ENCODE measurements around the gene ESAM. TPM values are rescaled to one million over a fixed set of nuclear protein-coding genes. Genes with fewer than 3 reads are reported as not detected.
A peak's percentile ranks its signal among the peaks of the same experiment; 100 is the strongest.

The ESAM gene
- total and polyA plus RNA-seq, 5 donors, result 31.2 to 51.8 (median 43.6) TPM

DNA sequence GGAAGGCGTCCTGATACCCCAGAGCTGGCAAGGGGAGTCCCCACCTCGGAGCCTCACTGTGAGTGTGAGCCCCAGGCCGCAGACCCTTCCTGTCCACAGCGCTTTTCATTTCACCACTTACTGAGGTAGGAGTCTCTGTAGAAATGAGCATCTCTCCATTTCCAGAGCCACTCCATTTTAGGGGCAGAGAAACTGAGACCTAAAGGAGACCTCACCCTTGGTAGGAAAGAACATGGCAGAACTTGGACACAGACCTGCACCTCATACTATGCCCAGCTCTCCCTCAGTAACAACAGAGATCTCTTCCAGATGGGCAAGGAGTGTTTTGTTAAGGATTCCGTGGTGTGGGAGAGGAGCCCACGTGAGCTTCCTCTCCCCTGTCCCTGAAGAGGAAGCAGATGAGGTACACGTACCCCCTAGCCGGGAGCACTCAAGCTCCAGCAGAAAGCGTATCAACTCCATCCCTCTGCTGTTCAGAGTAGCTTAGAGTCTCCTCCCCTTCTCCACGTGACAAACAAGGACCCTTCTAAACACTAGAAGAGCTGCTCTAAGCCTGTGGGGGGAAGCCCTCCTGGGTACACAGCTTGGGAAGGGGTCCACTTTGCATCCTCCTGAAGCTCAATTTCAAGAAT lies 9.5 kb downstream of the ESAM start:
- DNase-seq, result no peak
- 44% methylated on average over 10 of the region's 10 CpGs for WGBS
- H3K9me3 ChIP-seq (ENCODE audit: control insufficient read depth, low read length), result no peaks in the 10 kb centered on the region
- H3K27me3 ChIP-seq (ENCODE audit: control insufficient read depth, insufficient read depth), result no peaks in the 10 kb centered on the region
- no peak for ATAC-seq
- H3K4me1 ChIP-seq (ENCODE audit: control insufficient read depth, insufficient read depth, low read length), result peaks cover 2% of the 10 kb centered on the region
- H3K27ac ChIP-seq (ENCODE audit: low read length), result no peak overlapping the region
- intact Hi-C loops (cut with DNase I), result no loop called here
- no peak overlapping the region for H3K4me3 ChIP-seq (ENCODE audit: low read length)

DNA sequence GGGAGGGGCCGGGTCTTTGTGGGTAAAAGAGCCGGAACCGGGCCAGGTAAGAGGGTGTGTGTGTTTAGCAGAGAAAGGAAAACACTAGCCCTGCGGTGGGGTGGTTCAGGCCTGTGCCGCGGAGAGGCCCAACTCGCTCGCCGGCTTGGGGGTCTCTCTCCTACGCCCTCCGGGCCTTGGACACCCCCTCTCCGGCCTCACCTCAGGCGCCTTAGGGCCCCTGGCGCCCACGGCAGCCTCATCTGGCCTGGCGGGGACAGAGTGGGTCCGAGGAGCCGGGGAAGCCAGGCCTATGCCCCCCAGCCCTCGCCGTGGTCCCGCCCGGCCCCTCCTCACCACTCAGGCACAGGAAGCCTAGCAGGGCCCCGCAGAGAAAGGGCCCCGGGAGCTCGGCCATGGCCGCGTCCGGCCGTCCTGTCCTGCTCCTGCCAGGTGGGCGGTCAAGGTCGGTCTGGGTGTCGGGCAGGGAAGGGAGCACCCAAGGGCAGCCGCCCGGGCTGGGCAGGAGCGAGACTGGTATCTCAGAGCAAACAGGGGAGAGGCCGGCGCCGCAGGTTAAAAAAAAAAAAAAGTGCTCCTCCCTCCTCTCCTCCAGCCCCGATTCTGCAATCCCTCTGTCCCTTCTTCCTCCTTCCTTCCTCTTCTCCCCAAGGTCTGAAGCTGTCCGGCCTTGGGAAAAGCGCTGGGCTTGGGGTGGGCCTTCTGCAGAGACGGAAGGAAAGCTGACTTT lies 10.2 kb downstream of the ESAM start, which contains the start of gene VSIG2:
Gene VSIG2, minus strand, starts transcription at position 515 of the 730 bp plus-strand sequence. Its CDS starts 118 bp downstream, at position 397.
- Histone ChIP-seq H3K4me1 (ENCODE audit: control insufficient read depth, insufficient read depth, low read length) (peaks cover 7% of the 10 kb centered on the region), H3K4me3 (ENCODE audit: low read length) (no peak within 1 kb of the TSS), H3K9me3 (ENCODE audit: control insufficient read depth, low read length) (no peaks in the 10 kb centered on the region), H3K27ac (ENCODE audit: low read length) (no peak within 1 kb of the TSS), H3K27me3 (ENCODE audit: control insufficient read depth, insufficient read depth) (no peaks in the 10 kb centered on the region)
- DNase-seq, result peak in 2 of 3 donors; percentile 50 to 65
- WGBS, result 42% methylated on average over 42 of the region's 42 CpGs
- intact Hi-C loops (cut with DNase I), result no loop called here
- ATAC-seq, result peak in 1 of 2 donors; percentile 2

DNA sequence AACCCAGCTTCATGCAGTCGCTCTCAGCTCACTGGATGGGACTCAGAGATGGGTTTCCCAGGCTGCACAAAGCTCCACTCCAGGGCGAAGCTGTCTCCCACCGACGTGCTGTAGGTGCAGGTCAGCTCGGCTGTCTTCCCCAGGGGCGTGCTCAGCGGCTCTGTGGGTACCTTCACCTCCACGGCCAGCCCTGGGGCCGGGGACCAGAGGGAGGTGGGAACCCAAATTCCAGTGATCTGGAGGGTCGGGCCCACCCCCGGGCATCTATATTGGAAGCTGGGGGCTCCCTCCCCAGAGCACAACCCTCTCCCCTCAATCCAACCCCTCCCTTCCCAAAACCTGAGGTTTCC lies 10.7 kb downstream of the ESAM start:
- no peak overlapping the region for H3K27ac ChIP-seq (ENCODE audit: low read length)
- H3K4me3 ChIP-seq (ENCODE audit: low read length), result no peak overlapping the region
- H3K4me1 ChIP-seq (ENCODE audit: control insufficient read depth, insufficient read depth, low read length), result peaks cover 7% of the 10 kb centered on the region
- H3K9me3 ChIP-seq (ENCODE audit: control insufficient read depth, low read length), result no peaks in the 10 kb centered on the region
- DNase-seq, result no peak
- intact Hi-C loops (cut with DNase I), result no loop called here
- no peak for ATAC-seq
- no peaks in the 10 kb centered on the region for H3K27me3 ChIP-seq (ENCODE audit: control insufficient read depth, insufficient read depth)
- WGBS, result 45% methylated on average over 11 of the region's 11 CpGs

DNA sequence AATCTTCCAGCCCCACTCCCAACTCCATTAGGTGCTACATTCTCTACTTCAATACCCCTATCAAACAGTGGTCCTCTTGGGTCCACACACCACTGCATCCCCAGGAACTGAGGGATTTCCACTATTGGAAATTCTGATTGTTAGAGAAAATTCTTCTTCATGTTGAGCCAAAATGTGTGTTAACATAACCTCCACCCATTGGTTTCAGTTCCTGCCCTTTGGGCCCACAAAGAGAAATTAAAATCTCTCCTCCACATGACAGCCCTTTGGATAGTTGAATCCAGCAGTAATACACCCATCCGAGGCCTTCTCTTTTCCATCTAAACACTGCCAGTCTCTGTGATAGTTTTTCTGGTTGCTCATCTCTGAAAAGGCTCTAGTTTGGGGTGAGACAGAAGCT lies 12.2 kb downstream of the ESAM start:
- no peak for ATAC-seq
- Histone ChIP-seq H3K27ac (ENCODE audit: low read length) (no peak overlapping the region), H3K4me1 (ENCODE audit: control insufficient read depth, insufficient read depth, low read length) (peaks cover 7% of the 10 kb centered on the region), H3K27me3 (ENCODE audit: control insufficient read depth, insufficient read depth) (no peaks in the 10 kb centered on the region), H3K9me3 (ENCODE audit: control insufficient read depth, low read length) (no peaks in the 10 kb centered on the region), H3K4me3 (ENCODE audit: low read length) (no peak overlapping the region)
- no peak for DNase-seq
- 50% methylated on average over 1 of the region's 1 CpG for WGBS
- intact Hi-C loops (cut with DNase I), result no loop called here

DNA sequence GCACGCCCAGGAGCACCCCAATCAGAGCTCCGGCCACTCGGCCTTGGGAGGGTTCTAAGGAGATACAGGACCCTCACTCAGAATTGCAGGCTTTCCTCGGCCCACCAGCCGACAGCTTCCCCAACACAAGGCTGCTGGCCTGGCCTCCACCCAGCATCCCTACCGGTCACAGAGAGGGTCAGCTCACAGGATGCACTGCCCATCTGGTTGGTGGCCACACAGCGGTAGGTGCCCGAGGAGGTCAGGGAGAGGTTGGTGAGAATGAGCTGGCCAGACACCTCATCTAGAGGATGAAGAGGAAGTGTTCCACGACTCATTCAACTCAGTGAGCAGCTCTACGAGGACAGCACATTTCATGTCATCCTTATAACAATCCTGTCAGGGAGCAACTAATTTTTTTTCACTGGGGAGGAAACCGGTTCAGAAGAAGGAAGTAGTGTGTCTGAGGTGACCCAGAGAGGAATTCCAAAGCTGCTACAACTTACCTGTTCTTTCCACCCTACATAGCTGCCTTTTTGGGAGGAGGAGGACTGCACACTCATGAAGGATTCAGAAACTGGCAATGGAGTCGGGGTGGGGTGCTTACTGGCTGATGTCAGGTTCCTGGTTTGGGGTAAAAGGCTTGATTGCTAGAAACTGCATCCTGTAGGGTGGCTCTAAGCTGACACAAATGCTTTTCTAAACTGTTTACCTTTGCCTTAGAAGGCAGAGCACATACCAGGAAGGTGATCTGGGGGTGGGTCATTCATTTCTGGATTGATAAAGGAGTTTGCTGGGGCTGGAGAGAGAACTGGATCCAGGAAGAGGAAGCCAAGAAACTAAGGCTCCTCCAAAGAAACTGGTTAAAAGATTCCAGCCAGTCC lies 13.4 kb downstream of the ESAM start:
- intact Hi-C loops (cut with DNase I), result no loop called here
- peak in 1 of 2 donors; percentile 33 for ATAC-seq
- no peaks in the 10 kb centered on the region for H3K27me3 ChIP-seq (ENCODE audit: control insufficient read depth, insufficient read depth)

GRCh38 chr11:124748100-124748418 lies 14.0 kb downstream of the ESAM start:
- H3K4me1 ChIP-seq (ENCODE audit: control insufficient read depth, insufficient read depth, low read length), result peaks cover 7% of the 10 kb centered on the region
- intact Hi-C loops (cut with DNase I), result no loop called here
- H3K4me3 ChIP-seq (ENCODE audit: low read length), result no peak overlapping the region
- WGBS, result 45% methylated on average over 7 of the region's 7 CpGs
- no peaks in the 10 kb centered on the region for H3K9me3 ChIP-seq (ENCODE audit: control insufficient read depth, low read length)
- DNase-seq, result no peak
- ATAC-seq, result no peak
- H3K27me3 ChIP-seq (ENCODE audit: control insufficient read depth, insufficient read depth), result no peaks in the 10 kb centered on the region
- no peak overlapping the region for H3K27ac ChIP-seq (ENCODE audit: low read length)

More for the DNA sequence above, 13.4 kb downstream of the ESAM start:
- Histone ChIP-seq H3K4me1 (ENCODE audit: control insufficient read depth, insufficient read depth, low read length) (peaks cover 7% of the 10 kb centered on the region), H3K4me3 (ENCODE audit: low read length) (no peak overlapping the region), H3K9me3 (ENCODE audit: control insufficient read depth, low read length) (no peaks in the 10 kb centered on the region), H3K27ac (ENCODE audit: low read length) (peak overlapping the region; percentile 13)
- DNase-seq, result peak in 1 of 3 donors; percentile 49
- 27% methylated on average over 12 of the region's 12 CpGs for WGBS

DNA sequence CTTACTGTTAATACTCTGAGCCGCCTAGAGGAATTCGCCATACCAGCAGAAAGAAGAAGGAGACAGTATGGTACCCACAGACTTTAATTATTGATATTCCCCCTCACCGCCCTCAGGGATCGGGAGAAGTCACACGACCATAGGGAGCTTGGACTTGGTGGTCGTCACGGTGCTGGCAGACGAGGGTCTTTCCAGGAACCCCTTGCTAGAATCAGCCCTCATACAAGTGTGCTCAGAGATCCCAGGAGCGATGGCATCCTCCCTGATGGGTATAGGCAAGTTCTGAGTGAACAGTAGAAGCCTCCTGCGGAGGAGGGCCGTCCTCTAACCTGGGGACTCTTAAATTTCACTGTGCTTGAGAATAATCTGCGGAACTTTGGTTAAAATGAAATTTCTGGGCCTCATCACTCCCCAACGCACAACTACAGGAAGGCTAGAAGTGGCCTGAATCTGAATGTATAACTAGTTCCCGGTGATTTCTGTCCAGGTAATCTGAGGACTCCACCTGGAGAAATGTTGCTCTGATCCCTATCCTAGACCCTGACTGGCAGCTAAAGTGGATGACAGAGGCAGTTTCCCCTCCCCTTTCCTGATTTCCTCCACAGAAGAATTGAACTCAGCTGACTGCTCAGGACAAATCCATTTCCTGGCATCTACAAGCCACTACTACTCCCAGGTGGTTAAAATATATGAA lies 14.5 kb downstream of the ESAM start:
- Histone ChIP-seq H3K4me1 (ENCODE audit: control insufficient read depth, insufficient read depth, low read length) (peaks cover 7% of the 10 kb centered on the region), H3K27ac (ENCODE audit: low read length) (peak overlapping the region; percentile 42), H3K9me3 (ENCODE audit: control insufficient read depth, low read length) (no peaks in the 10 kb centered on the region), H3K27me3 (ENCODE audit: control insufficient read depth, insufficient read depth) (no peaks in the 10 kb centered on the region), H3K4me3 (ENCODE audit: low read length) (no peak overlapping the region)
- ATAC-seq (no peak), DNase-seq (no peak)
- intact Hi-C loops (cut with DNase I), result no loop called here
- WGBS, result 56% methylated on average over 14 of the region's 14 CpGs

- WGBS, result 11% methylated on average over 37 of the region's 37 CpGs
- intact Hi-C loops (cut with DNase I), result no loop called here
- ATAC-seq (peak; percentile 83 to 86), DNase-seq (peak; percentile 72 to 89 (median 88))
- H3K27ac ChIP-seq (ENCODE audit: low read length), result peak overlapping the region; percentile 16
- H3K4me3 ChIP-seq (ENCODE audit: low read length), result peak overlapping the region; percentile 32
- H3K27me3 ChIP-seq (ENCODE audit: control insufficient read depth, insufficient read depth), result no peaks in the 10 kb centered on the region
- H3K9me3 ChIP-seq (ENCODE audit: control insufficient read depth, low read length), result no peaks in the 10 kb centered on the region
- H3K4me1 ChIP-seq (ENCODE audit: control insufficient read depth, insufficient read depth, low read length), result peaks cover 7% of the 10 kb centered on the region
Observed at GRCh38 chr11:124746621-124747243, 15.4 kb downstream of the ESAM start.

DNA sequence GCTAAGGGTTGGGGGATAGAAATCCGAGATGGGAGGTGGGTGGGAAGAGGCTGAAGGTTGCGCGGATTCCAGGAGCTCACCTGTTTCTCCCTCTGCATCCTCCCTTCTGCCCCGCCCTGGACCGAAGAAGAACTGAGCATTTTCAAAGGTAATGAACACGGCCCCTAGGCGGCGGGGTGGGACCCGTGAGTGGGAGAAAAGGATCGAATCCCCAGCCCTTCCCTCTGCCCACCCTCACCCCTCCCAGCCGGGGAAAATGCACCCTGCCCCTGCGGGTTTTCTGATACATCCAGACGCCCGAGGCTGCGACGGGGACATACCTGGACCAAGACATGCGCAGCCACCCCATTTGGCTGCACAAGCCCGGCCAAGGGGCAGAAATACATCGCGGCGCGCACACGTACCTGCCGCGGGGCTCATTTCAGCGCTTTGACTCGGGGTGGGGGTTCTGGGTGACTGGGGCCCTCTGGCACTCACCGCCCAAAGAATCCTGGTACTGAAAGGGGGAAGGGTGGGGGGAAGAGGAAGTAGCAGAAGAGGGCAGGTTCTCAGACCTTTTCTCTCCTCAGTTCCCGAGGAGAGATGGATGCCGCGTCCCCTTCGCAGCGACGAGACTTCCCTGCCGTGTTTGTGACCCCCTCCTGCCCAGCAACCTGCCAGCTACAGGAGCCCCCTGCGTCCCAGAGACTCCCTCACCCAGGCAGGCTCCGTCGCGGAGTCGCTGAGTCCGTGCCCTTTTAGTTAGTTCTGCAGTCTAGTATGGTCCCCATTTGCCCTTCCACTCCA lies 16.1 kb downstream of the ESAM start:
- intact Hi-C loops (cut with DNase I), result no loop called here
- Histone ChIP-seq H3K4me3 (ENCODE audit: low read length) (peak overlapping the region; percentile 32), H3K27me3 (ENCODE audit: control insufficient read depth, insufficient read depth) (no peaks in the 10 kb centered on the region), H3K27ac (ENCODE audit: low read length) (peak overlapping the region; percentile 7), H3K4me1 (ENCODE audit: control insufficient read depth, insufficient read depth, low read length) (peaks cover 7% of the 10 kb centered on the region), H3K9me3 (ENCODE audit: control insufficient read depth, low read length) (no peaks in the 10 kb centered on the region)
- ATAC-seq (peak in 1 of 2 donors; percentile 0), DNase-seq (peak in 1 of 3 donors; percentile 52)
- WGBS, result 21% methylated on average over 41 of the region's 41 CpGs

Data from right cardiac atrium (tissue), 5 donors.